D721Med (cell line): ENCODE data around the gene FAM163A.

ENCODE experiments used
- DNase-seq: peaks from one replicate; pipeline ENCODE4 v3.0.0; 2011; ENCODE audit warnings: low spot score; ENCODE audit not compliant: insufficient read length
- FAIRE-seq: peaks from 2 replicates; lab custom pipeline; 2011; peaks lifted over from hg19 to GRCh38; lab: Jason Lieb, UNC
- TF ChIP-seq, protein P1 (sequence below): IDR thresholded peaks from 2 replicates; pipeline ENCODE4 v1.5.1; 2012; ENCODE audit warnings: mild to moderate bottlenecking, control low read depth; ENCODE audit not compliant: insufficient read depth; ENCODE audit errors: missing control alignments

FAM163A gene

DNA sequence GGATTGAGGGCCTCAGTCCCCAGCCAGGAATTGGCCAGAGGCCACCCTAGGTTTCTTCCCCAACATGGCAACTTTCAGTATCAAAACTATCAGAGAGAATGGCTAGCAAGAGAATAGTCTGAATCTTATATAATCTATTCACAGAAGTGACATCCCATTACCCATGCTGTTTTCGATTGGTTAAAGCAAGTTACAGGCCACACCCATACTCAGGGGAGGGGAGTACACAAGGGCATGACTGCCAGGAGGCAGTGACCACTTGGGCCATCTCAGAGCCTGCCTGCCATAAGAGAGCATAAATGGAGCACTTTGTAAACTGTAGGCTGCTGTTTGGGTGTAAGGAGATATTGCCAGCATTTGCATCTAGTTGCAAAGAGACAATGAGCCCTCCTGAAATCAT is 65.4 kb downstream of the FAM163A start:
- FAIRE-seq = no peak
- TF ChIP-seq, protein P1, sequence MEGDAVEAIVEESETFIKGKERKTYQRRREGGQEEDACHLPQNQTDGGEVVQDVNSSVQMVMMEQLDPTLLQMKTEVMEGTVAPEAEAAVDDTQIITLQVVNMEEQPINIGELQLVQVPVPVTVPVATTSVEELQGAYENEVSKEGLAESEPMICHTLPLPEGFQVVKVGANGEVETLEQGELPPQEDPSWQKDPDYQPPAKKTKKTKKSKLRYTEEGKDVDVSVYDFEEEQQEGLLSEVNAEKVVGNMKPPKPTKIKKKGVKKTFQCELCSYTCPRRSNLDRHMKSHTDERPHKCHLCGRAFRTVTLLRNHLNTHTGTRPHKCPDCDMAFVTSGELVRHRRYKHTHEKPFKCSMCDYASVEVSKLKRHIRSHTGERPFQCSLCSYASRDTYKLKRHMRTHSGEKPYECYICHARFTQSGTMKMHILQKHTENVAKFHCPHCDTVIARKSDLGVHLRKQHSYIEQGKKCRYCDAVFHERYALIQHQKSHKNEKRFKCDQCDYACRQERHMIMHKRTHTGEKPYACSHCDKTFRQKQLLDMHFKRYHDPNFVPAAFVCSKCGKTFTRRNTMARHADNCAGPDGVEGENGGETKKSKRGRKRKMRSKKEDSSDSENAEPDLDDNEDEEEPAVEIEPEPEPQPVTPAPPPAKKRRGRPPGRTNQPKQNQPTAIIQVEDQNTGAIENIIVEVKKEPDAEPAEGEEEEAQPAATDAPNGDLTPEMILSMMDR = no peak
- no peak for DNase-seq

DNA sequence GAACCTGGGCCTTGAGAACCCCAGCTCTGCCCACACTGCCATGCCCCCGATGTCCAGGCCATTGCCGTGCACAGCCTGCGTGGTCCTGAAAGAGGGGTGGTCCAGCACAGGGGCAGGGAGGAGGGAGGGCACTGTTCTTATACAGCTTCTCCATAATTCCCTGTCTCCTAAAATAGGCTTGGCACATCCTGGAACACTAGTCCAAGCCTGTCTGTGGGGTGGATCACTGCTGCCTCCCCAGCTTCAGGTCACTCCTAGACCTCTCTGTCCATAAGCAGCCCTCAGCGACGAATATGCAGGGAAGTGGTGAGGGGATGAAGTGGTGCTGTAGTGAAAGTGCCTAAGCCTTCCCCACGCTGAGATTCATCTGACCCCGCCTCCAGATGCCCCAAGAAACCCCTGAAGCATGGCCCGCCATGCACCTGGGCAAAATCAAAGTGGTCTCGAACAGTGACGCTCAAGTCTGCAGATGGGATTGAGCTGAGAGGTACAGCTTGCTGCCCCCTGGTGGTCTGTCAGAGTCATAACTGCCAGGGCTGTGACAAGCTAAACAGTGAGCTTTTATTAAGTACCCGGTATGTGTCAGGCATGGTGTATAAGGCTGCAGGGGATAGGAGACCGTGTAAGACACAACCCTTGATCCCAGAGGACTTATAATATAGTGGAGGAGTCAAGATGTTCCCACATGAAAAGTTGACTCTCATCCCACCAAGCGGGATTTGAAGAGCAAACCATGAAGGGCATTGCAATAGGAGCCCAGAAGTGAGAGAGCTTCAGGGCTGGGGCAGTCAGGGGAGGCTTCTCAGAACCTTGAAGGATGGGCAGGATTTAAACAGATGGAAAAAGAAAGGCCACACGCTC is 66.6 kb downstream of the FAM163A start:
- FAIRE-seq (peak; percentile 68), DNase-seq (peak; percentile 86)
- TF ChIP-seq, protein P1 = peak; percentile 98

DNA sequence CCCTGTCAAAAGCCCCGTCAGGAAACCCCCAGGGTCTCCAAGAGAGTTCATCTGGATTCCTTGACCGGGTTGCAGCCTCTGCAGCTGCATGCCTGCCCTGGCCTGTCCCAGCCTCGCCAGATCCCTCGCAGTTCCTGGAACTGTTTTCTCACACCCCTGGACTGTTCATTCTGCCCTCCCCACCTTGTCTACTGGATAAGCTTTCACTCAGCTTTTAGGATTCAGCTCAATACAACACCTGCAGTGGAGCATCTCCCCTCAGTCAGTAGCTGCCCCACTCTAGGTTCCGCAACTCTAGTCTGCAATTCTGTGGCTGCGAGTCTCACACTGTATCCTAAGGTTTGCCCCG is 67.2 kb downstream of the FAM163A start:
- no peak for DNase-seq
- TF ChIP-seq, protein P1 = no peak
- no peak for FAIRE-seq

DNA sequence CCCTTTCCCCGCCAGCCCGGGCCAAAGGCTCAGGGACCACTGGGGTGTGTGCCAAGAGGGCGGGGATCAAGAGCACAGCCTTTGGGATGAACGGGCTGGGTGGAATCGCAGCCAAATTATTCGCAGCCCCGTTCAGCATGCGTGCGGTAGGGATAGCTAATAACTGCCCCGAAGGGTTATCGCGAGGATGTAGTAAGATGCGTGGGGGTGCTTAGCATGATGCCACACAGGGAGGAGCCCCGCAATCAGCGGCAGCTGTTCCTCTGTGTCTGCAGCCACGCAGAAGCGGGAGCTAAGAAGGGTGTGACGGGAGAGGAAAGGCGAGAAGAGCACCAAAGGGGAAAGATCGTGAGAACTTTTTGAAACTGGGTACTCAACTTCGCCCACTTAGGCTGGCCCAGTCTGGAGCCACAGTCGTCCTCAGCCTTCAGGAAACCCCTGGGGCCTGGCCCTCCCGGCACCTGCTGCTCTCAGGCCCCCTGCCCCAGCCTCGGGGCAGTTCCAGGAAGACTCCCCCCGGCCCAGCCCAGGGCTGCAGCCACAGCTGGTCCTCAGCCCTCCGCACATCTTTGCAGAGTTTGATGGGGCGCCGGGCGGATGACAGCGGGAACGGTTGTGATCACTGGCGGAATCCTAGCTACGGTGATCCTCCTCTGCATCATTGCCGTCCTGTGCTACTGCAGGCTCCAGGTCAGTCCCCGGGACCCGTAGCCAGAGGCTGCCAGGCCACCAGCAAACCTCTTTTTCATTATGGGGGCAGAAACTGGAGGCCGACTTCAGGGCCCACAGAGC is 69.6 kb downstream of the FAM163A start:
- no peak for FAIRE-seq
- DNase-seq = no peak
- TF ChIP-seq, protein P1 = no peak

DNA sequence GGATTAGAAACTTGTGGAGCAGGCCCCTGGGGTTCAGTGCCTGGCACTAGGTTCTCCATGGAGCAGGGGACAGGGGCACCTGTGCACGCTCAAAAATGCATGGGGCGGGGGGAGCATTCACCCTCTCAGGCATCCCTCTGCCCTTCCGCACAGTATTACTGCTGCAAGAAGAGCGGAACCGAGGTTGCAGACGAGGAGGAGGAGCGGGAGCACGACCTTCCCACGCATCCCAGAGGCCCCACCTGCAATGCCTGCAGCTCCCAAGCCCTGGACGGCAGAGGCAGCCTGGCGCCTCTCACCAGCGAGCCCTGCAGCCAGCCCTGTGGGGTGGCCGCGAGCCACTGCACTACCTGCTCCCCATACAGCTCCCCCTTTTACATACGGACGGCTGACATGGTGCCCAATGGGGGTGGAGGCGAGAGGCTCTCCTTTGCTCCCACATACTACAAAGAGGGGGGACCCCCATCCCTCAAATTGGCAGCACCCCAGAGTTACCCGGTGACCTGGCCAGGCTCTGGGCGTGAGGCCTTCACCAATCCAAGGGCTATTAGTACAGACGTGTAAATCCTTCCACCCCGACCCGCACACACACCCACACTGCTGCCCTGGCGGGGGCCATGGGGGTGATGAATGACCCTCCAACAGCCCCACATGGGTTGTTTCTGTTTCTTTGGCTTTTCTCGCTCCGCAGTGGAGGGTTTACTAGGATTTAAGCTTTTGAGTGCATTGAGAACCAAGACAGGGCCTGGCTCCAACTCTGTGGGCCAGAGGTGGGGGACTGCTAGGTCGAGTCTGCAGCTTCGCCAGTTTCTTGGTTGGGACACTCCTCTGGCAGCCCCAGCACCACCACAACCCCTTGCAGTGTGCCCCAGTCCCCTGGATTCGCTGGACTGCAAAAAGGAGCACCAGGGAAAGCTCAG is 70.8 kb downstream of the FAM163A start:
- FAIRE-seq (no peak), DNase-seq (no peak)
- TF ChIP-seq, protein P1 = no peak

DNA sequence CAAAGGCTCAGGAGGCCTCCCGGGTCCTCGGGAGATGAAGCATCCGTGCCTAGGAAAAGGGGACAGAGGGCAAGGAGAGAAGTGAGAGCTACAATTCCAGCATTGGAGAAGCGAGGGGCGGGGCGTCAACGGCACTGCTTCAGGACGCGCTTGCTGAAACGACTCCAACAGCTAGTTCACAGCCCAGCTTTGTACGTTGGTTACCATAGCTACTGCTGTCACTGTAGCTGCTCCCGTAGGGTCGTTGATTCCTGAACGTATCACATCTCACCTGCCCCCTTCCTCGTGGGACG is 71.4 kb downstream of the FAM163A start:
- FAIRE-seq (no peak), DNase-seq (no peak)

More for the DNA sequence above, 71.4 kb downstream of the FAM163A start:
- TF ChIP-seq, protein P1 = no peak
